H1 (cell line): ENCODE data around the gene SPSB1. TPM values are rescaled to one million over a fixed set of nuclear protein-coding genes. Genes with fewer than 3 reads are reported as not detected.

Experiments used
- CHD7 ChIP-seq: fragments of 300-600 bp; sonication (generic); IDR thresholded peaks from 2 replicates; pipeline ENCODE4 v1.7.1; 2012; ENCODE audit warnings: low read length, moderate library complexity, mild to moderate bottlenecking, inconsistent platforms; ENCODE audit not compliant: insufficient replicate concordance
- HDAC6 ChIP-seq: IDR thresholded peaks from one replicate; pipeline ENCODE4 v1.7.1; 2012; ENCODE audit warnings: low read depth, mild to moderate bottlenecking, inconsistent platforms, low read length, moderate library complexity
- polyA plus RNA-seq, 7 experiments: library from polyadenylated mRNA; depleted of rRNA in 3 of 7; stranded (reverse) in 5 of 7; unstranded in 2 of 7; fragments of >200 nt in 5 of 7; fragments of 200-250 nt in 2 of 7; gene quantifications; 1 replicate in 5 of 7; 2 replicates in 1 of 7; 4 replicates in 1 of 7; pipeline versions ENCODE4 v1.2.1 to v1.2.3, GENCODE V29; 2011 to 2013; ENCODE audit warnings: missing spikeins in 2 of 7, mixed read lengths in 2 of 7
- total RNA-seq: library from RNA; stranded (reverse); fragmentation: NEBNext Ultra II Directional; extraction: Animal tissue kit (Norgen Biotek cat#: 25700); gene quantifications from 2 replicates; pipeline ENCODE4 v1.2.1, GENCODE V29; 2021

SPSB1 gene
- total and polyA plus RNA-seq, 2 of the 8 experiments (the other 6 are each of a cell fraction or from before 2014, with no cell fraction given): 5.3 to 6.4 TPM

GRCh38 chr1:9346566-9346965 lies 53.9 kb downstream of the SPSB1 start (continued):
- TF ChIP-seq CHD7 (no peak), HDAC6 (no peak)
